Right lobe of liver (tissue), 4 donors: ENCODE results near the gene IFT88.

Source experiments
- CTCF ChIP-seq, 4 donors: fragments of 200-600 bp in 3 of 4; fragments of 450-650 bp in 1 of 4; IDR thresholded peaks; one replicate each; pipeline versions ENCODE4 v1.5.1 to v1.8.0; 2016 to 2022; ENCODE audit warnings: antibody characterized with exemption in 4 of 4, mild to moderate bottlenecking in 2 of 4
- POLR2A ChIP-seq: fragments of 450-650 bp; IDR thresholded peaks from one replicate; pipeline ENCODE4 v1.6.1; 2017; ENCODE audit warnings: antibody characterized with exemption, mild to moderate bottlenecking
- donor health status: DM: no; HTN: no; CAD: no.
- donor health status: DM: no; HTN: no; CAD: no.
- donor health status: DM: no; HTN: yes; CAD: no.

GRCh38 chr13:20573636-20574035 lies 6.7 kb downstream of the IFT88 start:
- peak in 2 of 4 donors; percentile 3 to 11 for TF ChIP-seq CTCF (IDR thresholded peaks at IDR 0.05)
- TF ChIP-seq POLR2A, result no peak
